ENCODE data around the gene PTDSS2. TPM values are rescaled to one million over a fixed set of nuclear protein-coding genes. Genes with fewer than 3 reads are reported as not detected.

Gene PTDSS2
- total RNA-seq, 2 donors from 2014 or later, result 23.6 to 23.8 TPM

DNA sequence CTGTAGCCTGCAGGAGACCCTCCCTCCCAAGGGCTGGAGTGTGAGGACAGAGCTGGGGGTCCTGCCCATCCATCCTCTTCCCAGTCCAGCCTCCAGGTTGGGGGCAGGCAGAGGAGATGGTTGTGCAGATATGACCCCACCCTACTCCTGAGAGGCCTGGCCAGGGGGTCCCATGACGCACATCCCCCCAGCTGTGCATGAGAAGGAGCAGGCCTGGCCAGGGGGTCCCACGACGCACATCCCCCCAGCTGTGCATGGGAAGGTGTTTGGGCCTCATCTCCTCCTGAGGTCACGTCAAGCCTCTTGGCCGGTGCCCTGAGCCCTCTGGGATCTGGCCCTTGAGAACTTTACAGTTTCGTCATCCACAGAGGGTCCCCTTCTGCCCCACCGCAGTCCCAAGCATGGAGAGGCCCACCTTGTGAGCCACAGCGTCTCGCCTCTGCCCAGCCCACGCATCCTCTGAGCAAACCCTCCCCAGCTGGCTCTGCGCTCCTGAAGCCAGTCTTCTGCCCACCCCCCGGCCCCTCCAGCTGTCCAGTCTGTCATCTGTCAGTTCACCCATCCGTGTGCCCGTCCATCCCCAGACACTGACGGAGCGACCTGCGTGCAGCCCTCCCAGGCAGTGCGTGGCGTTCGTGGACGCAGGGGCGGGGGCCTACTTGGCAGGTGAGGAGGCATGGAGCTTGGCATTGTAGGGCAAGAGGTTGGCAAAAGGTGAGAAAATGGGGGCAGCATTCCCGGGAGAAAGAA is 10.6 kb upstream of the PTDSS2 start:
- Mint-ChIP-seq H3K9me3 (no peaks in the 10 kb centered on the region), H3K27ac (no peak overlapping the region), H3K36me3 (no peaks in the 10 kb centered on the region)
- no peak for DNase-seq (ENCODE audit: low spot score in 2 of 2)
- ATAC-seq, result no peak

GRCh38 chr11:440065-441042 is 9.7 kb upstream of the PTDSS2 start:
- DNase-seq (ENCODE audit: low spot score in 2 of 2), result no peak
- no peak for ATAC-seq
- Mint-ChIP-seq H3K27ac (peak overlapping the region in 1 of 2 donors; percentile 23), H3K9me3 (no peaks in the 10 kb centered on the region), H3K36me3 (no peaks in the 10 kb centered on the region)

DNA sequence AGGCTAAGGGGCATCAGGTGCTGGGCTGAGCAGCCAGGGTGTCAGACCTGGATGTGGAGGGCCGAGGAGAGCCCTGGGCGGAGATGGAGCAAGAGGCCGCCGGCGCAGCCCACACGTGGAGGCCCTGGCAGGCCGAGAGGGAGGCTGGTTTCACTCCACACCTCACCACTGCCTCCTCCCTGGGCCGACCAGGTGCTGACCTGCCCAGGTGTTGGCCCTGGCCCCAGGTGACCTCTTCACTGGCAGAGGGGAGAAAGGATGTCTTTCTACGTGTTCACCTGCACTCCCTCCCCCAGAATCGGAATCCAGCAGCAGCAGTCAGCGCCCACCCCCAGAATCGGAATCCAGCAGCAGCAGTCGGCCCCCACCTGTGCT is 9.0 kb upstream of the PTDSS2 start:
- Mint-ChIP-seq H3K9me3 (no peaks in the 10 kb centered on the region), H3K27ac (peak overlapping the region in 1 of 2 donors; percentile 23), H3K36me3 (no peaks in the 10 kb centered on the region)
- DNase-seq (ENCODE audit: low spot score in 2 of 2) (no peak), ATAC-seq (no peak)

DNA sequence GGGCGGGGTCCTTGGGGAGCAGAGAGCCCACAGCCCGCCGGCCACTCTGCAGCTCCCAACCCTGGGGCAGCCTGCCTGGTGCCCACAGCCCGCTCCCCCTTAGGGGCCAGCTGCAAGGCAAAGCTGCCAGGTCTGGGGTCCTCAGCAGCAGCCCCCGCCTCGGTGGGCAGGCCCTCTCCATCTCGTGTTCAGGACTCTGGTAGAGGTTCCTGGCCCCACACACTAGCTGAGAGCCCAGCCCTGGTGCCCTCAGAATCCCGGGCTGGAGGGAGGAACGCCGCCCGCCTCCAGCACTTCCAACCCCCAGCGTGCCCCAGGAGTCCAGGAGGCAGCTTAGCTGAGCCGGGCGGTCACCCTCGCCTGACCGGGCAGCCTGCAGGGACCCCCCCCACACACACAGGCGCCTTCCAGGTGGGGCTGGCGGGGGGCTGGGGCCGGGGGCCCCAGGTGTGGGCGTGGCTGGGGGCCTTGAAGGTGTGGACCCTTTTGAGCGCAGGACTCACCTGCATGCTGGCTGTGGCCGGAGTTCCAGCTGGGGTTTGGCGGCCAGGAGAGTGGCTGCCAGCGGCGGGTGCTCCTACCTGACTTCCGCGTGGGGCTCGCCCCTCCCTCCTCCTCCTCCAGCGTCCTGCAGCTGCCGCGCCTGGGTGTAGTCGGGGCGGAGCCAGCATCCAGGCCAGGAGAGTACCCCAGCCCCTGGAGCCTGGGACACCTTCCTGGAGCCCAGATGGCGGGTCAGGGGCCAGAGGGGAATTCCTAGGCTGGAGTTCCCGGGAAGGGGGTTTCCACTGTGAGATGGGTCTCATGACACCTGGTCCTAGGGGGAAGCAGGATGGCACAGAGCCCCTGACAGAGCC is 8.4 kb upstream of the PTDSS2 start, which contains the start of gene ANO9:
TSS of gene ANO9 (minus strand) at position 594 of the 857 bp plus-strand sequence. CDS start at position 509, 85 bp downstream.
- DNase-seq (ENCODE audit: low spot score in 2 of 2) (peak in 1 of 2 donors; percentile 66), ATAC-seq (peak; percentile 92 to 93)
- Mint-ChIP-seq H3K9me3 (no peaks in the 10 kb centered on the region), H3K36me3 (no peaks in the 10 kb centered on the region), H3K27ac (peak within 1 kb of the TSS in 1 of 2 donors; percentile 23)

DNA sequence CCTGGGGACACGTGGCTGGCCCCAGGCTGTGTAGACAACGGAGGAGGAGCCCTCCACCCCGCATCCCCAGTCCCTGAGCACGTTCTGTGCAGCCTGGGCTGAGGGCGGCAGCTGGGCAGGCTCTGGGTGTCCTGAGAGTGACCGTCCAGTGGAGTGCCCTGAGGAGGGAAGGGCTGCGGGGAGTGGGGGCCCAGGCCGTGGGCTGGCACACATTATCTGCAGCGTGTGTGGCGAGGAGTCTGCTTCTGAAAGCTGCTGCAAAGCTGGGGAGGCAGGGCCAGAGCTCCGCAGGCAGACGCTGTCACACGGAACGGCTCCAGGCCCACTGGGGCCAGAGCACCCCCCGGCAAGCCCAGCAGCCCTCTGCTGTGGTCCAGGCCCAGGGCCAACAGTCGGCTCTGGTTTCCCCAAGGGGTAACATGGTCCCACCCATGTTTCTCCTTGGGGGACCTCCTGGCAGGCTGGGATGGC is 7.4 kb upstream of the PTDSS2 start:
- no peak for ATAC-seq
- Mint-ChIP-seq H3K27ac (no peak overlapping the region), H3K9me3 (no peaks in the 10 kb centered on the region), H3K36me3 (no peaks in the 10 kb centered on the region)
- DNase-seq (ENCODE audit: low spot score in 2 of 2), result no peak

DNA sequence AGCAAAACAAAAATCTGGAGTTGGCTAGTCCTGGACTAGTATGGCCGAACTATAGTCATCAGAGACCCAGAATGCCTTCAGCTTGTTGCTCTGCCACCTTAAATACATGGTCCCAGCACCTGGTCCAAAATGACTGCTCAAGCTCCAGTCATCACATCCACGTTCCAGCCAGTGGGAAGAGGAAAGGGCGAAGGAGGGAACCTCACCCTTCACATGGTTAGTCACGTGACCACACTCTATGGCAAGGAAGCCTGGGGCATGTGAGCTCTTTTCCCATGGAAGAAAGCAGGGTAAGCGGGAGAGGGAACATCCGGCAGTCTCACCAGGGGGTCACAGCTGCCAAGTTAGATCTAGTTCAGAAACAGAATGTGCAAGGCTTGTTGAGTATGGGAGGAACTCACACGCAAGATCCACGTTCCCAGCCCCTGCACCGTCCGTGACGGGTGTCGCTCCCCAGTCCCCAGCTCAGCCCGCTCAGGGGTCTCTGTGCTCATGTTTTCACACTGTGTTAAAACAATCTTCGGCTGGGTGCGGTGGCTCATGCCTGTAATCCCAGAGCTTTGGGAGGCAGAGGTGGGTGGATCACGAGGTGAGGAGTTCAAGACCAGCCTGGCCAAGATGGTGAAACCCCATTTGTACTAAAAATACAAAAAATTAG is 6.4 kb upstream of the PTDSS2 start:
- DNase-seq (ENCODE audit: low spot score in 2 of 2) (no peak), ATAC-seq (no peak)
- Mint-ChIP-seq H3K9me3 (no peaks in the 10 kb centered on the region), H3K27ac (no peak overlapping the region), H3K36me3 (no peaks in the 10 kb centered on the region)

GRCh38 chr11:444396-445144 is 5.5 kb upstream of the PTDSS2 start:
- Mint-ChIP-seq H3K27ac (no peak overlapping the region), H3K9me3 (no peaks in the 10 kb centered on the region), H3K36me3 (no peaks in the 10 kb centered on the region)
- ATAC-seq (no peak), DNase-seq (ENCODE audit: low spot score in 2 of 2) (no peak)

DNA sequence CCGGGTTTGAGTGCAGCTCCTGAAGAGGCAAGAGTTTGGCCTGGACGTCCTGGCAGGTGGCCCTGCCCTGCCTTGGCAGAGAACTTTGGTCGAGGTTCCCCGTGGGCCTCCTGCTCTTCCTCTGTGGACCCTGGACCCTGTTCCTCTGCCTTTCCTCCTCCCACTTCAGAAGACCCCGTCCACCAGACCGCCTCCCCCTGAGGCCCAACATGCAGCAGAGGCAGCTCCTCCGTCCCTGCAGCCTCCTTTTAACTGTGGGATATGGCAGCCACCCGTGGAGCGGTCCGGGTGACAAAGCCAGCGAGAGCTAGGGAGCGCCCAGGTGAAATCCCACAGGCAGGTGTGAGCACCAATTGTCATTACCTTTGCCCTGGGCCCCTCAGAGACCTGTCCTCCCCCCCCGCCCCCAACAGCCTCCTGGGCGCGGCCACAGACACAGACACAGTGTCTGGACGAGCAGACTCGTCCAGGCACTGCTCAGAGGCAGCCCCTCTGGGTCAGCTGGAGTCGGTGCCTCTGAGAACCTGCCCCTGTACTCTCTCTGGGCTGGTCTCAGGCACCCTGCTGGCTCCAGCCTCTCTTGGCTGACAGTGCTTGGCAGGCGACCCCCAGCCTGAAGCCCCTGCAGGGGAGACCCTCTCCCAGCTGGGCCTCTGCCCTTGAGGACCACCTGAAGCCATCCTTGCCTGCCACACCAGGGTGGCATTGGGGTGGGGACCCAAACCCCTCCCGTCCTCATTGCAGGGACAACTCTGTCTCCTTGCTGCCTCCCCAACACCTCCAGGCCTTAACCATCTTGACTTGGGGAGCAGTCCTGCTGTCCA is 4.1 kb upstream of the PTDSS2 start:
- DNase-seq (ENCODE audit: low spot score in 2 of 2) (peak in 1 of 2 donors; percentile 56), ATAC-seq (no peak)
- H3K27ac Mint-ChIP-seq, result no peak overlapping the region
- H3K9me3 Mint-ChIP-seq, result no peaks in the 10 kb centered on the region
- H3K36me3 Mint-ChIP-seq, result peaks cover 3 to 4% of the 10 kb centered on the region in 2 donors

- H3K36me3 Mint-ChIP-seq, result peaks cover 6 to 8% of the 10 kb centered on the region in 2 donors
- no peaks in the 10 kb centered on the region for H3K9me3 Mint-ChIP-seq
- DNase-seq (ENCODE audit: low spot score in 2 of 2), result peak in 1 of 2 donors; percentile 48
- ATAC-seq, result no peak
- no peak overlapping the region for H3K27ac Mint-ChIP-seq
Measured at GRCh38 chr11:446891-447290, 3.2 kb upstream of the PTDSS2 start.

- H3K9me3 Mint-ChIP-seq, result no peaks in the 10 kb centered on the region
- DNase-seq (ENCODE audit: low spot score in 2 of 2) (peak; percentile 93 to 99), ATAC-seq (peak; percentile 75 to 81)
- peaks cover 6 to 8% of the 10 kb centered on the region in 2 donors for H3K36me3 Mint-ChIP-seq
- H3K27ac Mint-ChIP-seq, result peak overlapping the region; percentile 90 to 96
Measured at GRCh38 chr11:447923-448731, 2.0 kb upstream of the PTDSS2 start.

GRCh38 chr11:450809-451451 is 851 bp downstream of the PTDSS2 start:
- H3K36me3 Mint-ChIP-seq, result peaks cover 6 to 8% of the 10 kb centered on the region in 2 donors
- peak in 1 of 2 donors; percentile 54 for DNase-seq (ENCODE audit: low spot score in 2 of 2)
- no peaks in the 10 kb centered on the region for H3K9me3 Mint-ChIP-seq
- H3K27ac Mint-ChIP-seq, result peak overlapping the region; percentile 90 to 91
- no peak for ATAC-seq

- peak overlapping the region in 1 of 2 donors; percentile 90 for H3K27ac Mint-ChIP-seq
- H3K9me3 Mint-ChIP-seq, result no peaks in the 10 kb centered on the region
- DNase-seq (ENCODE audit: low spot score in 2 of 2) (no peak), ATAC-seq (no peak)
- peaks cover 8 to 12% of the 10 kb centered on the region in 2 donors for H3K36me3 Mint-ChIP-seq
Measured at GRCh38 chr11:451738-452137, 1.7 kb downstream of the PTDSS2 start.

GRCh38 chr11:452203-452744 is 2.2 kb downstream of the PTDSS2 start:
- no peak for DNase-seq (ENCODE audit: low spot score in 2 of 2)
- Mint-ChIP-seq H3K27ac (no peak overlapping the region), H3K36me3 (peaks cover 8 to 12% of the 10 kb centered on the region in 2 donors), H3K9me3 (no peaks in the 10 kb centered on the region)
- ATAC-seq, result no peak

All from activated naive CD4-positive, alpha-beta T cell treated with anti-CD3 and anti-CD28 coated beads, Interleukin-2, amount 50 U/mL, for 72 hours (primary cell).